ENCODE data around the gene ISX. TPM values are rescaled to one million over a fixed set of nuclear protein-coding genes. Genes with fewer than 3 reads are reported as not detected.

ISX gene
- total RNA-seq, 4 donors from 2014 or later, result not detected

DNA sequence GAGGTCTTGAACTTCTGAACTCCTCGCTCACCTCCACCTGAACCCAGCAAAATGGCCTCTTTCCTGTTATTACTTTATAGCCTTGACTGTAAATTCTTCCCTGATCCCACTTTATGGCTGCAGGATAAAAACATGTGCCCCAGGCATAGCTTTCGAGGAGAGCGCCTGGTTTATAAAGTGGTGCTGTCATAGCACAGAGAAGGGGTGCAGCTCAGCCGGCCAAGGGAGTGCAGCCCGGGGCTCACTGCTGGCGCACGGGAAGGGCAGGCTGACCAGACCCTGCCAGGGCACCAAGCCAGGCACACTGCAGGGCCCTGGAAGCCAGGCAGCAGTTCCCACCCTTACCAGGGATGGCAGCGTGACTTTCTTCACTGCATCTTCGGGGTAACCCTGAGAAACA, 50.9 kb downstream of the ISX start:
- H3K4me1 ChIP-seq, result no peaks in the 10 kb centered on the region
- intact Hi-C loops (cut with DNase I), result no loop called here
- WGBS, 2 donors, result 57 to 69% methylated on average over 2 to 3 of the region's 9 CpGs
- TF ChIP-seq CTCF (IDR thresholded peaks at IDR 0.05) (no peak), POLR2A (IDR thresholded peaks at IDR 0.05) (no peak)
- no peaks in the 10 kb centered on the region for H3K9me3 ChIP-seq
- H3K27me3 ChIP-seq, result peaks cover 0 to 4% (median 0%) of the 10 kb centered on the region in 4 donors
- no peak overlapping the region for H3K4me3 ChIP-seq
- DNase-seq, result no peak
- no peak overlapping the region for H3K27ac ChIP-seq
- H3K36me3 ChIP-seq, result no peaks in the 10 kb centered on the region

GRCh38 chr22:35119494-35119893, 53.5 kb downstream of the ISX start:
- TF ChIP-seq POLR2A (IDR thresholded peaks at IDR 0.05) (no peak), CTCF (IDR thresholded peaks at IDR 0.05) (no peak)
- no peak overlapping the region for H3K27ac ChIP-seq
- H3K36me3 ChIP-seq, result no peaks in the 10 kb centered on the region
- no peaks in the 10 kb centered on the region for H3K9me3 ChIP-seq
- intact Hi-C loops (cut with DNase I), result no loop called here
- DNase-seq, result no peak
- H3K4me3 ChIP-seq, result no peak overlapping the region
- H3K27me3 ChIP-seq, result peaks cover 0 to 8% (median 0%) of the 10 kb centered on the region in 4 donors
- no peaks in the 10 kb centered on the region for H3K4me1 ChIP-seq

- intact Hi-C loops (cut with DNase I), result no loop called here
- 45 to 51% methylated on average over 3 of the region's 3 CpGs for WGBS, 2 donors
- no peak overlapping the region for H3K4me3 ChIP-seq
- no peaks in the 10 kb centered on the region for H3K36me3 ChIP-seq
- no peak for TF ChIP-seq POLR2A (IDR thresholded peaks at IDR 0.05)
- no peak for TF ChIP-seq CTCF (IDR thresholded peaks at IDR 0.05)
- H3K4me1 ChIP-seq, result no peaks in the 10 kb centered on the region
- H3K27me3 ChIP-seq, result peaks cover 0 to 35% (median 0%) of the 10 kb centered on the region in 4 donors
- no peak overlapping the region for H3K27ac ChIP-seq
- H3K9me3 ChIP-seq, result no peaks in the 10 kb centered on the region
- DNase-seq, result no peak
Measured at GRCh38 chr22:35124691-35125219, 58.8 kb downstream of the ISX start.

GRCh38 chr22:35126993-35127392, 61.0 kb downstream of the ISX start:
- Histone ChIP-seq H3K4me1 (no peaks in the 10 kb centered on the region), H3K4me3 (no peak overlapping the region), H3K27ac (no peak overlapping the region), H3K36me3 (no peaks in the 10 kb centered on the region), H3K27me3 (peaks cover 0 to 40% (median 0%) of the 10 kb centered on the region in 4 donors), H3K9me3 (no peaks in the 10 kb centered on the region)
- no peak for DNase-seq
- intact Hi-C loops (cut with DNase I), result no loop called here
- 64 to 68% methylated on average over 8 of the region's 8 CpGs for WGBS, 2 donors
- TF ChIP-seq POLR2A (IDR thresholded peaks at IDR 0.05), result no peak
- TF ChIP-seq CTCF (IDR thresholded peaks at IDR 0.05), result no peak

DNA sequence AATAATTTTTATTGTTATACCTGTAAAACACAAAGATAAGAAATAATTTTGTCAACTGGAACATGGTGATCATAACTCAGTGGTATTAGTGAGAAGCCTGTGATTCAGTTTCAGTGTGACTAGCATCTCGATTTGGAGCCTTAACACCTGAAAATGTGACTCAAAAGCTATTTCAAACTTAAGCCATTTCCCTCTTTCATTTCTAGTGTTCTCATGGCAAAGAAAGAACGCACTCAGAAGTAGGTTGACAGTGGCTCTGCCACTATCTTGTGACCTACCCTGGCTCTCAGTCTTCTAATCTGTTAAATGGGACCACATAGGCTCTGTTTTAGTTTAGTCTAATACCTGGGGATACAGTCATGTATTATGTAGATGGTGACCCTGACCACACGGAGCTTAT, 62.7 kb downstream of the ISX start:
- TF ChIP-seq POLR2A (IDR thresholded peaks at IDR 0.05) (no peak), CTCF (IDR thresholded peaks at IDR 0.05) (no peak)
- Histone ChIP-seq H3K4me1 (no peaks in the 10 kb centered on the region), H3K9me3 (no peaks in the 10 kb centered on the region), H3K36me3 (no peaks in the 10 kb centered on the region), H3K27ac (no peak overlapping the region), H3K4me3 (no peak overlapping the region), H3K27me3 (peaks cover 0 to 49% (median 0%) of the 10 kb centered on the region in 4 donors)
- DNase-seq, result no peak
- intact Hi-C loops (cut with DNase I), result no loop called here
- 73 to 75% methylated on average over 3 of the region's 3 CpGs for WGBS, 2 donors
